Brain microvascular endothelial cell (primary cell): ENCODE measurements around the gene TMEM141.
"Not testable (repeated sequence)": the region's sequence is repeated elsewhere in the genome, so short reads cannot be mapped to it uniquely, and the experiment has no call there.

Source experiments
- DNase-seq: peaks from one replicate; pipeline ENCODE4 v3.0.0-alpha.2; 2020
- H3K27ac ChIP-seq: fragments of 250-450 bp; sonication (Bioruptor Pico); 2 replicates; pipeline ENCODE4 v1.5.1; 2020; ENCODE audit warnings: mild to moderate bottlenecking, moderate library complexity
- H3K27me3 ChIP-seq: fragments of 250-450 bp; sonication (Bioruptor Pico); replicated peaks from 2 replicates; pipeline ENCODE4 v1.5.1; 2020; ENCODE audit warnings: mild to moderate bottlenecking
- H3K36me3 ChIP-seq: fragments of 250-450 bp; sonication (Bioruptor Pico); replicated peaks from 2 replicates; pipeline ENCODE4 v1.5.1; 2020; ENCODE audit warnings: mild to moderate bottlenecking
- H3K4me3 ChIP-seq: 2 replicates; pipeline ENCODE4 v1.5.1; 2011; ENCODE audit warnings: low read depth, mild to moderate bottlenecking, control low read depth, low read length, moderate library complexity
- CTCF ChIP-seq: IDR thresholded peaks from 2 replicates; pipeline ENCODE4 v1.5.1; 2011; ENCODE audit warnings: low read depth, mild to moderate bottlenecking, moderate library complexity, low read length, control low read depth, inconsistent platforms; ENCODE audit errors: missing control alignments
- in situ Hi-C: cut with HindIII; loops from 2 replicates; pipeline ENCODE4 v1.10.0; 2017; ENCODE audit warnings: low sequenced_read_pairs, low pct_ligation_motif_present

The TMEM141 gene

GRCh38 chr9:136838314-136839228, 47.4 kb downstream of the TMEM141 start:
- Histone ChIP-seq H3K27me3 (no peaks in the 10 kb centered on the region), H3K4me3 (no peak overlapping the region), H3K27ac (no peak overlapping the region), H3K36me3 (peaks cover 2% of the 10 kb centered on the region)
- TF ChIP-seq CTCF: no peak
- DNase-seq: no peak
- in situ Hi-C loops: no loop called here

GRCh38 chr9:136839229-136840139, 48.3 kb downstream of the TMEM141 start:
- TF ChIP-seq CTCF: no peak
- Histone ChIP-seq H3K27me3 (peaks cover 4% of the 10 kb centered on the region), H3K27ac (no peak overlapping the region), H3K4me3 (no peak overlapping the region), H3K36me3 (peaks cover 2% of the 10 kb centered on the region)
- no peak for DNase-seq
- in situ Hi-C loops: no loop called here

- Histone ChIP-seq H3K4me3 (no peak overlapping the region), H3K36me3 (peaks cover 2% of the 10 kb centered on the region), H3K27ac (no peak overlapping the region), H3K27me3 (peaks cover 6% of the 10 kb centered on the region)
- no peak for TF ChIP-seq CTCF
- in situ Hi-C loops: no loop called here
- no peak for DNase-seq
These were observed 49.2 kb downstream of the TMEM141 start for GRCh38 chr9:136840140-136840876.

- in situ Hi-C loops: no loop called here
- no peak for DNase-seq
- H3K36me3 ChIP-seq: peaks cover 2% of the 10 kb centered on the region
- no peak overlapping the region for H3K27ac ChIP-seq
- H3K27me3 ChIP-seq: peaks cover 13% of the 10 kb centered on the region
- no peak for TF ChIP-seq CTCF
- no peak overlapping the region for H3K4me3 ChIP-seq
These were observed 49.9 kb downstream of the TMEM141 start for GRCh38 chr9:136840877-136841645.

- H3K27me3 ChIP-seq: peaks cover 15% of the 10 kb centered on the region
- H3K4me3 ChIP-seq, H3K27ac ChIP-seq, H3K36me3 ChIP-seq, DNase-seq, in situ Hi-C loops: not testable (repeated sequence)
These were observed 50.7 kb downstream of the TMEM141 start for GRCh38 chr9:136841646-136842379.
